HG03565 (cell line): Measurements from ENCODE around the gene CAMTA1.
"Not testable (repeated sequence)": the region's sequence is repeated elsewhere in the genome, so short reads cannot be mapped to it uniquely, and the experiment has no call there.

Experiments used
- ATAC-seq: cut with Tn5 transposase; IDR thresholded peaks from one replicate; pipeline ENCODE4 v1.9.1; 2021; ENCODE audit warnings: mild to moderate bottlenecking, moderate library complexity; ENCODE audit not compliant: unreplicated experiment

The CAMTA1 gene

GRCh38 chr1:7373876-7374562 is 588.8 kb downstream of the CAMTA1 start:
- no peak for ATAC-seq

DNA sequence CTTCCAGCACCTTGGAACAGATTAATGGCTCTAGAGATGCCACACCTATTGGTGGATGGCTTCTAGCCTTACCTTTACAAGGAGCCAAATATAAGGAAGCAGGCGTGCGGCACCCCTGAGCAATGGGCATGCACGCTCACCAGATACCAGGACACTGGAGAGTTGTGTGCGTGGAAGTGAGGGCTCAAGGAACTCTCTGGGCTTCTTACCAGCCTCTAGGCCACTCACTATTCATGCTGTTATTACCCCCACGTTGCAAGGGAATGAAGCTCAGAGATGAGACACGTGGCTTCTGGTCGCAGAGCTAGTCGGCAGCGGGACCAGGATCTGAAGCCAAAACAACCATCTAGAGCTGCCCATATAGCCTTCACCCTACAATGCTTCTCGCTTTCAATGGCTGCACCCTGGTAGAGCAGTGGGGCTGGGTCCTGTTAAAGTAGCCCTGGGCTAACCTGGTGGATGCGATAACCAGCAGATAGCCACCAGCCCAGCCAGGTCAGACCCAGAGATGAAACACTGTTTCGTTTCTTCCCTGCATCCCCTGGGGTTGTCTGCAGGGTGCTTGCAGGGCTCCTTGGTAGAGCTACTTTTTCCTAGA is 589.4 kb downstream of the CAMTA1 start:
- no peak for ATAC-seq

DNA sequence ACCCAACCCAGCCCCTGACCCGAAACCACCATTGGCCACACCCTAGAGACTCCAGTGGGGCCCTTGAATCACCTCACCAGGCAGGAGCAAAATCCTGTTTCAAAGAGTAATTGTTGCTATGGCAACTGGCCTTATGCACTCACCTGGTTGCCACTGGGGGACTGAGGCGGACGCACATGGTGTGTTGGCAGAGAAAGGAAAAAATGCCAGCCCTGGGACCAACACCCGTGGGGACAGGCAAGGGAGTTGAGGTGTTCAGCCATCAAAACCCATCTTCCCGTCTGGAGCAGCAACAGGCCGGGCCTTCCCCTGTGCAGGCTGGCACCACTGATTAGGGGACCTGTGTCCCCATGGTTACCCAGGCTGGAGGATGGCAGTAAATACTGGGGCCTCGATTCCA is 590.1 kb downstream of the CAMTA1 start:
- no peak for ATAC-seq

- ATAC-seq: no peak
These were observed 590.8 kb downstream of the CAMTA1 start for GRCh38 chr1:7375781-7376660.

GRCh38 chr1:7376676-7377075 is 591.4 kb downstream of the CAMTA1 start:
- ATAC-seq: no peak

DNA sequence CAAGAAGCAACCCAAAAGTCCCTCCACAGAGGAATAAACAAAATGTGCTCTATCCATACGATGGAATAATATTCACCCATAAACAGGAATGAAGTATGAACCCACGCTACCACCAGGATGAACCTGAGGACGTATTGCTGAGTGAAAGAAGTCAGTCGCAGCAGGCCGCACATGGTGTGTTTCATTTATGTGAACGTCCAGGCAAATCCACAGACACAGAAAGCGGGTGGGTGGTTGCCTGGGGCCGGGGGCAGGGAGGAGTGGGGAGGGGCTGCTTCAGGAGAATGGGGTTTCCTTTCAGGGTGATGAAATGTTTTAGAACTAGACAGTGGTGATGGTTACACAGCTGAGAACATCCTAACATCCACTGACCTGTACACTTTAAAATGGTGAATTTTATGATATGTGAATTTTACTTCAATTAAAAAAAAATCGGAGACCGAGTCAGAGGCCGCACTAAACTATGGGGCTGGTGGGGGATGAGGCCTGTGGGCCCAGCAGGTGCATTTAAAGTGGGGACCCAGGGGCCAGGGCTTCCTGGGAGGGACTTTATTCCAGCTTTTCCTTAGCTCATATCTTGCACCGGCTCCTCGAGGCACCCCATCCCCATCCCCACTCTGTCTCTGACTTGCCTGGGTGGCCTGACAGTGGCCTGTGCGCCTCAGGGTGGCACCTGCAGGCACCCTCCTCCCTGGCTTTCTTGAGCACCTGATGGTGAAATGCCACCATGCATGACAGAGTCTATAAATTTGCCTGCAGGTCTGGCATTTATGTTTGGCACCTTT is 593.3 kb downstream of the CAMTA1 start:
- ATAC-seq: no peak

DNA sequence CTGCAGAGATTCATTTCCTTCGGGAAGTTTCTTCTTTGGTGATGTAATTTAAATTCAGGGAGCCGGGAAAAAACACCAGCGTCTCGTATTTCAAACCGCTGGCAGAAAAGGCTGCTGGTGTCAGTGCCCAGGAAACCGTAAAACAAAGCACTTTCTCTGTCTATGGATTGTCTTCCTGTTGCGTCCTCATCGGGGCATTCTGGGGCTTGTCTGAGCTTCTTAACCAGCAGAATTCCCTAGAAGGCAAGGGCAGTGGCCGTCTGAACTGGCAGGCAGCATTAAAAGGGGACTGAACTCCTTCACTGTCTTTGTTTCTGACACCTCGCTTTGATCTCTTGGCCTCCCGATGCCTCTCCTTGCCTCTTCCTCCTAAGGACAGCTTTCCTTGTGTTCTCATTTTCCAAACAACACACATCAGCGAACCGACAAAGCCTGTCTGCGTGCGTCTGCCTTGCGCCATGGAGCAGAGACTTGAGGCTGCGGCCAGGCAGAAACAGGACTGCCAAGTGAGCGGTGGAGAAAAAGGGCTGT is 594.3 kb downstream of the CAMTA1 start:
- no peak for ATAC-seq

DNA sequence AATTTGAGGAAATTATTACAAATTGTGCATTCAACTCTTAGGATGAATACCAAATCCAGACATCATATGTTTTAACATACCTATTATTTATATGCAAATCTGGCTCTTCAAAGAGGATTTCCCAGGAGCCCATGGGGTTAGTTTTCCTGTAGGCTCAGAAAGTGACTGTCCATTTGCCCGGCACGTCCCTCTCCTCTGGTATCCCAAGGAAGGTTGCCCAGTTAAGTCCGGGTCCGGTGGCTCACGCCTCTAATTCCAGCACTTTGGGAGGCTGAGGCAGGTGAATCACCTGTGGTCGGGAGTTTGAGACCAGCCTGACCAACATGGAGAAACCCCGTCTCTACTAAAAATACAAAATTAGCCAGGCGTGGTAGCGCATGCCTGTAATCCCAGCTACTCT is 594.8 kb downstream of the CAMTA1 start:
- not testable (repeated sequence) for ATAC-seq

- ATAC-seq: no peak
These were observed 595.5 kb downstream of the CAMTA1 start for GRCh38 chr1:7380712-7381111.

DNA sequence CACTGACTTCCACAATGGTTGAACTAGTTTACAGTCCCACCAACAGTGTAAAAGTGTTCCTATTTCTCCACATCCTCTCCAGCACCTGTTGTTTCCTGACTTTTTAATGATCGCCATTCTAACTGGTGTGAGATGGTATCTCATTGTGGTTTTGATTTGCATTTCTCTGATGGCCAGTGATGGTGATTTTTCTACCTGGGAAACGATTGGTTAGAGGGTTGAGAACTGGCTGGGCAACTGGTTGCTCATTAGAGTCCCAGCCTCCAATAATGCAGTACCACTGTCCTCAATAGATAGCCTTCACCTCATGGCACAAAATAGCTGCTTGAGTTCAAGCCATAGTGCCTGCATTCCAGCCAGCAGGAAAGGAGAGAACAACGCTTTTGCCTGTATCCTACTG is 596.5 kb downstream of the CAMTA1 start:
- not testable (repeated sequence) for ATAC-seq

DNA sequence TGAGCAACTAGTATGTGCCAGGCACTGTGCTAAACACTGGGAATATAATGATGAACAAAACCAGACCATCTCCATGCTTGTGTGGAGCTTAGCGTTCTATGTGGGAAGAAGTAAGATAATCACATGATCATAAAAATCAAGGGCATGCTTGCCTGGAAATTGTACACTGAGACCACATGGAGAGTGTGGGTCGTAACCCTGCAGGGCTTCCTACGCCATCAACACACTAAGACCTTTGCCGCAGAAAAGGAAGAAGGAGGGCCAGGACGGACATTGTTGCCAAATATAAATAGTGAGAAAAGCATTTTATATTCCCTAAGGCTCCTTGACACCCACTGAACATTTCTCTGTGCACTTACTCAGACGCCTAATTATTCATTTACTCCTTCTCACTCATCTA is 597.7 kb downstream of the CAMTA1 start:
- no peak for ATAC-seq

DNA sequence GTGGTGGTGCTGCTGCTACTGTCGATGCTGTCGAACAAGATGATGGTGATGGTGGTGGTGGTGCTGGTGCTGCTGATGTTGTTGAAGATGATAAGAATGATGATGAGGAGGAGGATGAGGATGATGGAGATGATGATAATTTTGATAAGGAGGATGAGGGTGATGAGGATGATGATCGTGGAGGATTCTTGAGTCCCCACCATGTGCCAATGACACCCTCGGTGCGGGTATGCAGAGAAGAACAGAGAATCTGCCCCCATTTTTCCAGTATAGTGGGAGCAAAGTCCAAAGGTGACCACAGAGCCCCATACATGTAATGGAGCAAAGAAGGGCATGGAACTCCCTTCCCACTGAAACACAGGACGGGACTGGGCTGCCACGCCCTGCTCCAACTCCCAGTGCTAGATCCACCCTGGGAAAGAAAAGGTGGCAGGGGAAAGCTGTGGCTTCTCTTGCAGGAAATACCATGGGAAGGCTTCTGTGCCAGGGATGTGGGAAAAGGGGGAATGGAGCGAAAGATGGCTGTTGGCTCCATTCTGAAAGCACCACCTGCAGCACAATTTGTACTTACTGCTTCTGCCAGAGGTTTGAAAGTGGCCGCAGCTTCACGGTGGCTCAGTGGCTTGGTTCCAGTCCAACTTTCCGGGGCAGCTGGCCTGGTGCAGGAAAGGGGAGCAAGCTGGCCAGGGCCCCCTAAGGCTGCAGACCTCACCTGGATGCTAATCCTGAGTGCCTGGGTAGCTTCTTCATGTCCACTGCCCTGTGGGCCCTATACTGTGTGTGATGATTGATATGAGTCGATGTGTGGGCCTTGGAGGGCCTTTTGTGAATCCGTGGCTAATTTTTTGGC is 598.6 kb downstream of the CAMTA1 start:
- ATAC-seq: no peak

GRCh38 chr1:7384679-7385078 is 599.4 kb downstream of the CAMTA1 start:
- no peak for ATAC-seq

GRCh38 chr1:7385471-7386225 is 600.4 kb downstream of the CAMTA1 start:
- ATAC-seq: no peak

DNA sequence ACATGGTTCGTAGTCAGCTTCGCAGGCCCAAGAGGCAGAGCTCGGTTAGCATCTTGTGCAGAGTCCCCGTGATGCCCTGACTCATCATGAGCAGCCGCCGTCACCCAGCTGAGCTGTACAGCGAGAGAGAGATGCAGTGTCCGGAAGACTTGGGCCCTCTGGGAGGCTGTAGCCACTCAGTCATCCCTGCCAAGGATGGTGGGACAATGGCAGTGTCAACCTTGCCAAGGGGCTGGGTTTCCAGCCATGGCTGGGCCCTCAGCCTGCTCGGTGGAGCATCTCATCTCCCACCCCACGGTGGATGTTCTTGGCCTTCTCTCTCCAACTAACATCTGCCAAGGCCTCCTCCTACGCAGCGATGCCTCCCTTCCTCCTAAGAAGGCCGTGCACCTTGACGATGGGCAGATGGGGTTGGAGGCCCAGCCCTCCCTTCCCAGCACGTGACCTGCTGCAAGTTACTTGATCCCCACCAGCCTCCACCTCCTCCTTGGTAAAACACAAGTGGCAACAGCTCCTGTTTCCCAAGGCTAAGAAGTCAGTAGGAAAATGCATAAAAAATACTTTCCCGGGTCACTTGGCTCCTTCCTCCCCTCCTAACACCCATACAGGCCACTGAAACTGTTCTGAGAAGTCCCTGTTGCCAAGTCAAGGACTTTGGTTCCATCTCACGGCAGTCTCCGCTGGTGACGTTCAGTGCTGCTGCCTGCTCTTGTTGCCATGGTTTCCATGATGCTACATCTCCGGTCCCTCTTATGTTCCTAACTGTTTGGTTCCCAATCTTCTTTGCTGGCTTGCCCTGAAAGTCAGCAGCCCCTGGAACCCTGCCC is 601.2 kb downstream of the CAMTA1 start:
- ATAC-seq: no peak

DNA sequence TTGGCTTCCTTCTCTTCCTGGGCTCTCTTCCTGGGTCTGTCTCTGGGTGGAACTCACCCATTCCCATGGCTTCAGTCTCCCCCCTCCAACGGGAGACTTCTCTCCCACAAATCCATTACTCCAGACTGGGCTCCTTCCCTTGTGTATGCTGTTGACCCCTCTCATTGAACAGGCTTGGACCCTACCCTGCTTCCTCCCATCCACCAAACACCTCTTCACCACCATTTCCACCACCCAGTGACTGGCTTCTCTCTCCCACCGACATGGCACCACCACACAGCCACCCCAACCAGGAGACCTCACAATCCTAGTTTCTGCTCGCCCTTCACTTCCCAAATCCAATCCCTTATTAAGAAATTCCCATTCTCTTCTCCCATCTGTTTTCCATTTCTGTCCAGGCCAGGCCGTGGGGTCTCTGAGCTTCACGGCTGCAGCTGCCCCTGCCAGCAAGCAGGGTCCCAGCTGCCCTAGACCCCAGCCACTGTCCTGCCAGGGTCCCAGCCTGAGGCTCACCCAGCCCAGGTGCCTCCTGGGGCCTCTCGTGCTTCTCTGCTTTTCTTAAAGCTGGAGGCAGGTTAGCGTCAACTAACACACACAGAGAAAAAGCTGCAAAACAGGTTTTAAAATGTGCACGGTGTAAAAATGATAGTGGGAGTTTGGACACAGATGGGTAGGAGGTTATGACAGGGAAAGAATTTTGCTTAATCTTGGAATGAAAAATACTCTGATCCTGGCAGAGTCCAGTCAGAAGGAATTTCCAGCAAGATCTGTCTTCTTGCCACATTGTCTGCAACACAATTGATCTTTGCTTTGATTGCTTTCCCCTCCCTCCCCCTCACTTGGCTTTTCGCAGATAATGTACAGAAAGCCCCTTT is 602.0 kb downstream of the CAMTA1 start:
- no peak for ATAC-seq

DNA sequence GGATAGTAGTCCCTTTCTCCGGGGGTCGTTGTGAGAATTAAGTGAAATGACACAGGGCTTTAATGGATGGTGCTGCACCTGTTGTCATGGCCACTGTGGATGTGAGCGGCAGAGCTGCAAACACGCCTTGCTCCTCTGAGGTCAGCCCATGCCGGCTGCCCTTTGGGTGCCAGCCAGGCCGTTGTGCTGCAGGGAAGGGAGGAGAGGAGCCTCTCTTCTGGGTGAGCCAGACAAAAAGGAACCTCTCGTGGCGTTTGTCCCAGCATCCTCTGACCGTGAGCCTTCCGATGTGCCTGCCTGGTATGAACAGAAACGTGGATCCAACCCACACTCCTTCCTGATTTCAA is 602.9 kb downstream of the CAMTA1 start:
- ATAC-seq: no peak
